ENCODE measurements around the gene PTPRK. TPM values are rescaled to one million over a fixed set of nuclear protein-coding genes. Genes with fewer than 3 reads are reported as not detected.

PTPRK gene
- polyA plus RNA-seq, 1 donor (not counting 4 experiments of a cell fraction or from before 2014, with no cell fraction given), result 52.7 TPM

- FAIRE-seq (peak; percentile 26), DNase-seq (ENCODE audit: low read depth, low spot score) (no peak)
- Histone ChIP-seq H3K4me2 (ENCODE audit: control insufficient read depth, extremely low read depth, insufficient read depth, low read depth, low read length) (peak overlapping the region; percentile 92), H3K9me1 (ENCODE audit: control insufficient read depth, extremely low read depth, insufficient read depth, low read length) (no peaks in the 10 kb centered on the region), H3K79me2 (ENCODE audit: control insufficient read depth, insufficient read depth, low read length) (peaks cover 41% of the 10 kb centered on the region), H3K36me3 (ENCODE audit: control insufficient read depth in 2 of 2, extremely low read depth in 1 of 2, insufficient read depth in 2 of 2, low read length in 2 of 2) (no peaks in the 10 kb centered on the region), H2AFZ (ENCODE audit: control insufficient read depth, low read length) (peak overlapping the region; percentile 86), H3K9ac (ENCODE audit: control insufficient read depth, extremely low read depth, insufficient read depth, low read length) (peak overlapping the region; percentile 99), H3K27me3 (ENCODE audit: control insufficient read depth, extremely low read depth, insufficient read depth, low read length) (no peaks in the 10 kb centered on the region), H3K9me3 (ENCODE audit: control insufficient read depth, low read depth, low read length) (no peaks in the 10 kb centered on the region), H3K4me1 (ENCODE audit: control insufficient read depth, extremely low read depth, insufficient read depth, low read length) (peaks cover 12% of the 10 kb centered on the region), H4K20me1 (ENCODE audit: control insufficient read depth, extremely low read depth, insufficient read depth, low read length) (peaks cover 5% of the 10 kb centered on the region), H3K4me3 (ENCODE audit: control insufficient read depth in 2 of 3, extremely low read depth in 1 of 3, insufficient read depth in 2 of 3, low read depth in 1 of 3, low read length in 3 of 3) (peak overlapping the region; percentile 73 to 94 (median 94)), H3K27ac (ENCODE audit: control insufficient read depth, insufficient read depth, low read length) (peak overlapping the region; percentile 93)
- dilution Hi-C loops (cut with MboI; ENCODE audit: extremely low pct_ligation_motif_present, low sequenced_read_pairs), result no loop called here
- TF ChIP-seq CTCF (optimal IDR thresholded peaks at IDR 0.05 in 1 of 3, IDR thresholded peaks at IDR 0.05 in 1 of 3, conservative IDR thresholded peaks at IDR 0.05 in 1 of 3; ENCODE audit: extremely low read depth in 1 of 3, insufficient read depth in 2 of 3, low read length in 3 of 3) (no peak), EZH2 (IDR thresholded peaks at IDR 0.05; ENCODE audit: low read length) (no peak)
These were observed 858 bp upstream of the PTPRK start for GRCh38 chr6:128521282-128521632.

- H3K4me1 ChIP-seq (ENCODE audit: control insufficient read depth, extremely low read depth, insufficient read depth, low read length), result peaks cover 24% of the 10 kb centered on the region
- DNase-seq (ENCODE audit: low read depth, low spot score), result no peak
- dilution Hi-C loops (cut with MboI; ENCODE audit: extremely low pct_ligation_motif_present, low sequenced_read_pairs), result no loop called here
These were observed 416 bp downstream of the PTPRK start for GRCh38 chr6:128519931-128520435.

More at GRCh38 chr6:128519931-128520435, 416 bp downstream of the PTPRK start:
- TF ChIP-seq EZH2 (IDR thresholded peaks at IDR 0.05; ENCODE audit: low read length) (no peak), CTCF (optimal IDR thresholded peaks at IDR 0.05 in 1 of 3, IDR thresholded peaks at IDR 0.05 in 1 of 3, conservative IDR thresholded peaks at IDR 0.05 in 1 of 3; ENCODE audit: extremely low read depth in 1 of 3, insufficient read depth in 2 of 3, low read length in 3 of 3) (no peak)
- H3K9me1 ChIP-seq (ENCODE audit: control insufficient read depth, extremely low read depth, insufficient read depth, low read length), result no peaks in the 10 kb centered on the region
- H2AFZ ChIP-seq (ENCODE audit: control insufficient read depth, low read length), result peak overlapping the region; percentile 41
- peaks cover 9% of the 10 kb centered on the region for H4K20me1 ChIP-seq (ENCODE audit: control insufficient read depth, extremely low read depth, insufficient read depth, low read length)
- H3K27ac ChIP-seq (ENCODE audit: control insufficient read depth, insufficient read depth, low read length), result peak overlapping the region; percentile 93
- no peaks in the 10 kb centered on the region for H3K27me3 ChIP-seq (ENCODE audit: control insufficient read depth, extremely low read depth, insufficient read depth, low read length)
- FAIRE-seq, result no peak
- no peaks in the 10 kb centered on the region for H3K9me3 ChIP-seq (ENCODE audit: control insufficient read depth, low read depth, low read length)
- H3K4me3 ChIP-seq (ENCODE audit: control insufficient read depth in 2 of 3, extremely low read depth in 1 of 3, insufficient read depth in 2 of 3, low read depth in 1 of 3, low read length in 3 of 3), result peak overlapping the region; percentile 73 to 94 (median 94)
- peak overlapping the region; percentile 74 for H3K4me2 ChIP-seq (ENCODE audit: control insufficient read depth, extremely low read depth, insufficient read depth, low read depth, low read length)
- H3K79me2 ChIP-seq (ENCODE audit: control insufficient read depth, insufficient read depth, low read length), result peaks cover 53% of the 10 kb centered on the region
- no peaks in the 10 kb centered on the region for H3K36me3 ChIP-seq (ENCODE audit: control insufficient read depth in 2 of 2, extremely low read depth in 1 of 2, insufficient read depth in 2 of 2, low read length in 2 of 2)
- H3K9ac ChIP-seq (ENCODE audit: control insufficient read depth, extremely low read depth, insufficient read depth, low read length), result peak overlapping the region; percentile 99

Data from keratinocyte (primary cell).